Fibroblast of skin of scalp (primary cell): Measurements from ENCODE around the gene DNHD1.
A peak's percentile ranks its signal among the peaks of the same experiment; 100 is the strongest.

Source experiments
- DNase-seq: peaks from one replicate; pipeline ENCODE4 v3.0.0-alpha.2; 2013

DNHD1 gene

GRCh38 chr11:6613496-6613895 lies 116.4 kb downstream of the DNHD1 start:
- no peak for DNase-seq

GRCh38 chr11:6614446-6614845 lies 117.4 kb downstream of the DNHD1 start:
- no peak for DNase-seq

- no peak for DNase-seq
These were observed 118.0 kb downstream of the DNHD1 start for GRCh38 chr11:6615046-6615445.

GRCh38 chr11:6615882-6616585 lies 119.0 kb downstream of the DNHD1 start:
- peak; percentile 31 for DNase-seq

- DNase-seq, result no peak
These were observed 119.6 kb downstream of the DNHD1 start for GRCh38 chr11:6616596-6617250.

GRCh38 chr11:6617315-6617781 lies 120.3 kb downstream of the DNHD1 start:
- DNase-seq, result no peak

GRCh38 chr11:6618117-6619003 lies 121.3 kb downstream of the DNHD1 start:
- DNase-seq, result peak; percentile 82

- peak; percentile 96 for DNase-seq
These were observed 122.1 kb downstream of the DNHD1 start, which contains the start of gene TPP1 for GRCh38 chr11:6619004-6619745. TPP1 (minus strand) TSS chr11:6619422; CDS start chr11:6619400, 22 bp downstream.

- DNase-seq, result no peak
These were observed 123.6 kb downstream of the DNHD1 start for GRCh38 chr11:6620636-6621035.
